KMS-11 (cell line): ENCODE results near the gene ORC3.
A peak's percentile ranks its signal among the peaks of the same experiment; 100 is the strongest.
"Not testable (repeated sequence)": the region's sequence is repeated elsewhere in the genome, so short reads cannot be mapped to it uniquely, and the experiment has no call there.

Source experiments
- H2AFZ ChIP-seq: fragments of 200-600 bp; sonication (generic); 2 replicates; pipeline ENCODE4 v1.6.1; 2016; ENCODE audit warnings: antibody characterized with exemption, mixed run types, low read depth
- H3K27ac ChIP-seq: fragments of 200-600 bp; sonication (generic); 2 replicates; pipeline ENCODE4 v1.6.1; 2016; ENCODE audit warnings: mild to moderate bottlenecking, mixed run types
- H3K27me3 ChIP-seq: fragments of 200-600 bp; sonication (generic); 2 replicates; pipeline ENCODE4 v1.6.1; 2017; ENCODE audit warnings: mild to moderate bottlenecking, low read depth, mixed run types, moderate library complexity; ENCODE audit not compliant: insufficient read depth
- H3K36me3 ChIP-seq: fragments of 200-600 bp; sonication (generic); 2 replicates; pipeline ENCODE4 v1.6.1; 2017; ENCODE audit warnings: mild to moderate bottlenecking, mixed run types; ENCODE audit not compliant: insufficient read depth
- H3K4me1 ChIP-seq: fragments of 200-600 bp; sonication (generic); 2 replicates; pipeline ENCODE4 v1.6.1; 2016; ENCODE audit warnings: mild to moderate bottlenecking, low read depth, mixed run types; ENCODE audit not compliant: poor library complexity, severe bottlenecking
- H3K4me2 ChIP-seq: fragments of 200-600 bp; sonication (generic); 2 replicates; pipeline ENCODE4 v1.7.0; 2016; ENCODE audit warnings: mild to moderate bottlenecking, mixed run types
- H3K4me3 ChIP-seq: fragments of 200-600 bp; sonication (generic); IDR thresholded peaks from 2 replicates; pipeline ENCODE4 v1.6.1; 2017; ENCODE audit warnings: low read depth, low read length, mixed read lengths; ENCODE audit not compliant: insufficient read depth
- H3K79me2 ChIP-seq: fragments of 200-600 bp; sonication (generic); 2 replicates; pipeline ENCODE4 v1.6.1; 2016; ENCODE audit warnings: low read depth, mixed run types; ENCODE audit not compliant: insufficient read depth
- H3K9ac ChIP-seq: fragments of 200-600 bp; sonication (generic); 2 replicates; pipeline ENCODE4 v1.6.1; 2016; ENCODE audit warnings: mild to moderate bottlenecking, mixed run types
- H4K20me1 ChIP-seq: fragments of 200-600 bp; sonication (generic); 2 replicates; pipeline ENCODE4 v1.6.1; 2016; ENCODE audit warnings: mild to moderate bottlenecking, mixed run types; ENCODE audit not compliant: insufficient read depth
- TF ChIP-seq, protein P1 (sequence below): fragments of 200-600 bp; sonication (generic); conservative IDR thresholded peaks from 2 replicates; pipeline ENCODE4 v1.6.1; 2017; ENCODE audit warnings: low read depth, mild to moderate bottlenecking, antibody characterized with exemption, low read length, moderate library complexity, mixed read lengths

Gene ORC3

DNA sequence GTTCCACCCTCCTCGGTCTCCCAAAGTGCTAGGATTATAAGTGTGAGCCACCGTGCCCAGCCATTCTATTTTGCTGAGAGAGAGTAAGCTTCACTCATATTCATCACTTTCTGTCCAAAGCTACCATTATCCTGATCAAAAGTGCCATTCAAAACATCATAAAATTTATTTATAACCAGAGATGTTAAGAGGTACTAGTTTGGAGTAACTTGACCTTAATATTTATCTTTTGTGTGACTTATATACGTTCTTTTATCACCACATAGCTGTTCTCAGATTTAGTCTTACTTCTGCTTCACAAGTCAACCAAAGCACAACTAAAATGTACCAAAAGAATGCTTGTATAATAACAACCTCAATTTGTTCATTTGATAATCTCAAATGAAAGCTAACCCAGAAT is 94.0 kb downstream of the ORC3 start:
- no peak overlapping the region for H3K4me3 ChIP-seq
- no peak overlapping the region for H3K9ac ChIP-seq
- no peaks in the 10 kb centered on the region for H3K27me3 ChIP-seq
- TF ChIP-seq, protein P1, sequence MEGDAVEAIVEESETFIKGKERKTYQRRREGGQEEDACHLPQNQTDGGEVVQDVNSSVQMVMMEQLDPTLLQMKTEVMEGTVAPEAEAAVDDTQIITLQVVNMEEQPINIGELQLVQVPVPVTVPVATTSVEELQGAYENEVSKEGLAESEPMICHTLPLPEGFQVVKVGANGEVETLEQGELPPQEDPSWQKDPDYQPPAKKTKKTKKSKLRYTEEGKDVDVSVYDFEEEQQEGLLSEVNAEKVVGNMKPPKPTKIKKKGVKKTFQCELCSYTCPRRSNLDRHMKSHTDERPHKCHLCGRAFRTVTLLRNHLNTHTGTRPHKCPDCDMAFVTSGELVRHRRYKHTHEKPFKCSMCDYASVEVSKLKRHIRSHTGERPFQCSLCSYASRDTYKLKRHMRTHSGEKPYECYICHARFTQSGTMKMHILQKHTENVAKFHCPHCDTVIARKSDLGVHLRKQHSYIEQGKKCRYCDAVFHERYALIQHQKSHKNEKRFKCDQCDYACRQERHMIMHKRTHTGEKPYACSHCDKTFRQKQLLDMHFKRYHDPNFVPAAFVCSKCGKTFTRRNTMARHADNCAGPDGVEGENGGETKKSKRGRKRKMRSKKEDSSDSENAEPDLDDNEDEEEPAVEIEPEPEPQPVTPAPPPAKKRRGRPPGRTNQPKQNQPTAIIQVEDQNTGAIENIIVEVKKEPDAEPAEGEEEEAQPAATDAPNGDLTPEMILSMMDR: no peak
- peaks cover 30% of the 10 kb centered on the region for H4K20me1 ChIP-seq
- H3K4me1 ChIP-seq: peaks cover 73% of the 10 kb centered on the region
- H3K79me2 ChIP-seq: peaks cover 99% of the 10 kb centered on the region
- no peak overlapping the region for H3K27ac ChIP-seq
- H2AFZ ChIP-seq: no peak overlapping the region
- H3K36me3 ChIP-seq: no peaks in the 10 kb centered on the region; the same call in 1 of the 2 replicates
- H3K4me2 ChIP-seq: no peak overlapping the region

DNA sequence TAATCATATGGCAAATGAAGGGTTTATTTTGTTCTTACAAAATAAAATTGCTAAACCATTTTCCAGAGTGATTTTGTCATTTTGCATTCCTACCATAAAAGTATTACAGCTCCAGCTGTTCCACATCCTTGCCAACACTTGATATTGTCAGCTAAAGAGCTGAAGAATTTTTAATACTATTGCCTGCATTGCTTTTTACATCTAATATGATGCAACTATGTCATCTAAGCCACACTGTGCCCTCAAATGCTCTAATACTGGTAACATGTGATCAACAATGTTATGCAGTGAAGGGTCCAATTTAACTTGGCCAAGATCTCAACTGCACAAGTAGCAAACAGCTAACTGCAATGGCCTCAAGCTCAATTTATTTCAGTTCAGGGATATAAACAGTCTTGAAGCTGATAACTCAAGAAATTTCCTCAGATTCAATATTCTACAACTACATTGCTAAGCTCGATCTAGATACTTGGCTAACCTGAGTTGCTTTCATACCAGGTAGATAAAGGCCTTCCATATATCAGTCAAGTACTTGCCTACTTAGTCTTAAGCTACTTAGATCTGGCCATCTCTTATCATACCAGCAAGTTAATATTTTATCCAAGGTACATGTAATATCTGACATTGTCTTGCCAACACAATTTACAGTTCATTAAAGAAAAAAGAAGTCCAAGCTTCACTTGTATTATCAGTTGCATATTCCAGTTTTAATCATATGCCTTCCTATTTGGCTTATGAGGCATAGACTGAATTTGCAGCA is 95.1 kb downstream of the ORC3 start:
- Histone ChIP-seq H3K4me2 (no peak overlapping the region), H3K4me1 (peaks cover 78% of the 10 kb centered on the region), H3K9ac (no peak overlapping the region), H3K27me3 (no peaks in the 10 kb centered on the region), H3K27ac (no peak overlapping the region), H3K4me3 (no peak overlapping the region), H3K79me2 (peaks cover 100% of the 10 kb centered on the region), H3K36me3 (no peaks in the 10 kb centered on the region), H4K20me1 (peaks cover 31% of the 10 kb centered on the region), H2AFZ (no peak overlapping the region)
- TF ChIP-seq, protein P1: no peak

DNA sequence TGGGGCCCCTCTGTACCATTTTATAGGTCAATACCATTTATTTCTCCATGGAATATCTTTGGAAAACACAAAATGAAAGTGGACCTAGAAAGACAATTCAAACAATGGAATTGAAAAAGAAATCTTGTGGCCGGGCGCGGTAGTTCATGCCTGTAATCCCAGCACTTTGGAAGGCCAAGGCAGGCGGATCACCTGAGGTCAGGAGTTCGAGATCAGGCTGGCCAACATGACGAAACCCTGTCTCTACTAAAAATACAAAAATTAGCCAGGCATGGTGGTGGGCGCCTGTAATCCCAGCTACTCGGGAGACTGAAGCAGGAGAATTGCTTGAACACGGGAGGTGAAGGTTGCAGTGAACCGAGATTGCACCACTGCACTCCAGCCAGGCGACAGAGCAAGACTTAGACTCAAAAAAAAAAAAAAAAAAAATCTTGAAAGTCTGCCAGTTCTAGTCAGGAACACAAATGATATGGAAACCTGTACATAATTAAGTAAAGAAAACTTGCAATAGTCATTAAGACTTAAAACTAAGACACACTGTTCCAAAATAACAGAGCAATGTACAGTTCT is 96.8 kb downstream of the ORC3 start:
- Histone ChIP-seq H3K4me2 (0 out of 2 replicates have a peak overlapping the region, but pooled peaks have one; percentile 9), H4K20me1 (peaks cover 45% of the 10 kb centered on the region), H3K4me1 (peaks cover 84% of the 10 kb centered on the region), H3K79me2 (peaks cover 100% of the 10 kb centered on the region)
- not testable (repeated sequence) for H3K9ac ChIP-seq, H2AFZ ChIP-seq, H3K4me3 ChIP-seq, H3K27me3 ChIP-seq, H3K36me3 ChIP-seq, H3K27ac ChIP-seq

DNA sequence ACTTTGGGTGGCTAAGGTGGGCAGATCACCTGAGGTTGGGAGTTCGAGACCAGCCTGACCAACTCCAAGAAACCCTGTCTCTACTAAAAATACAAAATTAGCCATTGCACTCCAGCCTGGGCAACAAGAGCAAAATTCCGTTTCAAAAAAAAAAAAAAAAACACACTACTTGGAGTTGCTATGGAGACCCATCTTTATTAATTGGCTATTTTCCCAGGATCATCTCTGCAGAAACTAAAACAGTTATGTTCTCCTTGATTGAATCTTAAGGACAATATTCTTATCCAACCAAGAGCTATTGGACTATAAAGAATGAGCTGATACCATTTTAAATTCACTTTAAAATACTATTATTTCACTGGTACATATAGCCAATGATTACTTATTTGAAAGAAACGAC is 97.4 kb downstream of the ORC3 start:
- H3K27me3 ChIP-seq: no peaks in the 10 kb centered on the region
- H3K79me2 ChIP-seq: peaks cover 100% of the 10 kb centered on the region
- peaks cover 84% of the 10 kb centered on the region for H3K4me1 ChIP-seq
- TF ChIP-seq, protein P1: no peak
- H3K27ac ChIP-seq: no peak overlapping the region
- H4K20me1 ChIP-seq: peaks cover 46% of the 10 kb centered on the region
- no peaks in the 10 kb centered on the region for H3K36me3 ChIP-seq
- no peak overlapping the region for H2AFZ ChIP-seq
- H3K4me2 ChIP-seq: no peak overlapping the region
- H3K4me3 ChIP-seq: no peak overlapping the region
- H3K9ac ChIP-seq: no peak overlapping the region

DNA sequence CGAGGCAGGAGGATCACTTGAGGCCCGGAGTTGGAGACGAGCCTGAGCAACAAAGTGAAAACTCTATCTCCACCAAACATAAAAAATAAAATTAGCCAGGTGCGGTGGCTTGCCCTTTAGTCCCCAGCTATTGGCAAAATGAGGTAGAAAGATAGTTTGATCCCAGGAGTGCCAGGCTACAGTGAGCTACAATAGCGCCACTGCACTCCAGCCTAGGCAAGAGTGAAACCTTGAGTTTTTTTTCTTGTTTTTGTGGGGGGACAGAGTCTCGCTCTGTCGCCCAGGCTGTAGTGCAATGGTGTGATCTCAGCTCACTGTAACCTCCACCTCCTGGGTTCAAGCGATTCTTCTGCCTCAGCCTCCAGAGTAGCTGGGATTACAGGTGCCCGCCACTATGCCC is 98.0 kb downstream of the ORC3 start:
- not testable (repeated sequence) for H3K27me3 ChIP-seq, H3K9ac ChIP-seq, H3K4me2 ChIP-seq, H3K27ac ChIP-seq, H3K36me3 ChIP-seq, H2AFZ ChIP-seq, H3K4me3 ChIP-seq
- Histone ChIP-seq H4K20me1 (peaks cover 48% of the 10 kb centered on the region), H3K79me2 (peaks cover 100% of the 10 kb centered on the region), H3K4me1 (peaks cover 84% of the 10 kb centered on the region)
